ENCODE measurements around the gene NLGN1. TPM values are rescaled to one million over a fixed set of nuclear protein-coding genes. Genes with fewer than 3 reads are reported as not detected.

Gene NLGN1
- total RNA-seq, 3 donors from 2014 or later (not counting 1 experiment from before 2014, with no cell fraction given) = not detected

DNA sequence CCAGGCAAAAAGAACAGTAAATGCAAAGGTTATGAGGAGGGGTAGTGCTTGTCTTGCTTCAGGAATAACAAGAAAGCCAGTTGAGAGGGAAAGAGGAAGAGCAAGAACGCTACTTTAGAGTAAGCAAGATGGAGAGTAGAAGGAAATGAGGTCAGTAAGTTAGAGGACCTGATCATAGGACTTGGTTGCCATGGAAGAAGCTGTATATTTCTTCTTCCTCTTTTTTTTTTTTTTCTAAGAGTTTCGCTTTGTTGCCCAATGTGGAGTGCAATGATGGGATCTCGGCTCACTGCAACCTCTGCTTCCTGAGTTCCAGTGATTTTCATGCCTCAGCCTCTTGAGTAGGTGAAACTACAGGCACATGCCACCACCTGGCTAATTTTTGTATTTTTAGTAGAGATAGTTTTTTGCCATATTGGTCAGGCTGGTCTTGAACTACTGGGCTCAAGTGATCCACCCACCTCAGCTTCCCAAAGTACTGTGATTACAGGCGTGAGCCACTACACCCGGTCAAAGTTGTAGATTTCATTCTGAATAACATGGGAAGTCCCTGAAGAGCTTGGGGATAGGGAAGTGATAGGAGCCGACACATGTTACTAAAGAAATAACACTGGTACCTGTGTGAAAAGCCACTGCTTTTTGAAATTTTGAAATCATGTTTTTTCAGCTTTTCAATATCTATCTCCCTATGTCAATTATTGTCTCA lies 933.7 kb downstream of the NLGN1 start:
- DNase-seq (no peak), ATAC-seq (no peak)

DNA sequence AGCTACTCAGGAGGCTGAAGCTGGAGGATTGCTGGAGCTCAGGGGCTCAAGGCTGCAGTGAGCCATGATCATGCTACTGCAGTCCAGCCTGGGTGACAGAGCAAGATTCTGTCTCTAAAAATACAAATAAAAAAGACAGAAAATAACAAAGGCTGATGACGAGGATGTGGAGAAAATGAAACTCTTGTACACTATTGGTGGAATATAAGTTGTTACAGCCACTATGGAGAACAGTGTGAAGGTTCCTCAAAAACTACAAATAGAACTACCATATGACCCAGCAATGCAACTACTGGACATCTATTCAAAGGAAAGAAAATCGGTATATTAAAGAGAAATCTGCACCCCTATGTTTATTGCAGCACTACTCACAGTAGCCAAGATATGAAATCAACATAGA lies 934.8 kb downstream of the NLGN1 start:
- TF ChIP-seq, protein P1, sequence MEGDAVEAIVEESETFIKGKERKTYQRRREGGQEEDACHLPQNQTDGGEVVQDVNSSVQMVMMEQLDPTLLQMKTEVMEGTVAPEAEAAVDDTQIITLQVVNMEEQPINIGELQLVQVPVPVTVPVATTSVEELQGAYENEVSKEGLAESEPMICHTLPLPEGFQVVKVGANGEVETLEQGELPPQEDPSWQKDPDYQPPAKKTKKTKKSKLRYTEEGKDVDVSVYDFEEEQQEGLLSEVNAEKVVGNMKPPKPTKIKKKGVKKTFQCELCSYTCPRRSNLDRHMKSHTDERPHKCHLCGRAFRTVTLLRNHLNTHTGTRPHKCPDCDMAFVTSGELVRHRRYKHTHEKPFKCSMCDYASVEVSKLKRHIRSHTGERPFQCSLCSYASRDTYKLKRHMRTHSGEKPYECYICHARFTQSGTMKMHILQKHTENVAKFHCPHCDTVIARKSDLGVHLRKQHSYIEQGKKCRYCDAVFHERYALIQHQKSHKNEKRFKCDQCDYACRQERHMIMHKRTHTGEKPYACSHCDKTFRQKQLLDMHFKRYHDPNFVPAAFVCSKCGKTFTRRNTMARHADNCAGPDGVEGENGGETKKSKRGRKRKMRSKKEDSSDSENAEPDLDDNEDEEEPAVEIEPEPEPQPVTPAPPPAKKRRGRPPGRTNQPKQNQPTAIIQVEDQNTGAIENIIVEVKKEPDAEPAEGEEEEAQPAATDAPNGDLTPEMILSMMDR (IDR thresholded peaks at IDR 0.05) = no peak
- H3K27ac Mint-ChIP-seq = no peak overlapping the region
- intact Hi-C loops (cut with micrococcal nuclease) = no loop called here
- DNase-seq (no peak), ATAC-seq (no peak)
- no peaks in the 10 kb centered on the region for H3K27me3 Mint-ChIP-seq (ENCODE audit: low read depth in 2 of 2)
- H3K9me3 Mint-ChIP-seq = peaks cover 23 to 24% of the 10 kb centered on the region in 2 donors
- no peaks in the 10 kb centered on the region for H3K36me3 ChIP-seq (ENCODE audit: control insufficient read depth, insufficient read depth, low read length)
- no peaks in the 10 kb centered on the region for H3K4me1 Mint-ChIP-seq
- no peak overlapping the region for H3K4me3 Mint-ChIP-seq
- no peak overlapping the region for H3K27ac ChIP-seq (ENCODE audit: low read length)
- H3K9me3 ChIP-seq (ENCODE audit: control insufficient read depth, insufficient read depth, low read length) = no peaks in the 10 kb centered on the region
- H3K4me3 ChIP-seq (ENCODE audit: low read length) = no peak overlapping the region
- H3K36me3 Mint-ChIP-seq = no peaks in the 10 kb centered on the region
- no peaks in the 10 kb centered on the region for H3K4me1 ChIP-seq (ENCODE audit: control insufficient read depth, insufficient read depth, low read length)
- no peaks in the 10 kb centered on the region for H3K27me3 ChIP-seq (ENCODE audit: control insufficient read depth, insufficient read depth, low read length)
- WGBS (ENCODE audit: insufficient coverage) = no CpG with 5 or more reads among the region's 2 CpGs

More for the DNA sequence above, 933.7 kb downstream of the NLGN1 start:
- Mint-ChIP-seq H3K27ac (no peak overlapping the region), H3K4me3 (no peak overlapping the region), H3K4me1 (no peaks in the 10 kb centered on the region), H3K9me3 (peaks cover 20% of the 10 kb centered on the region in 2 donors), H3K27me3 (ENCODE audit: low read depth in 2 of 2) (no peaks in the 10 kb centered on the region), H3K36me3 (no peaks in the 10 kb centered on the region)
- no peak overlapping the region for H3K4me3 ChIP-seq (ENCODE audit: low read length)
- TF ChIP-seq, protein P1 (IDR thresholded peaks at IDR 0.05) = no peak
- intact Hi-C loops (cut with micrococcal nuclease) = no loop called here
- no peaks in the 10 kb centered on the region for H3K27me3 ChIP-seq (ENCODE audit: control insufficient read depth, insufficient read depth, low read length)
- no peaks in the 10 kb centered on the region for H3K36me3 ChIP-seq (ENCODE audit: control insufficient read depth, insufficient read depth, low read length)
- no peak overlapping the region for H3K27ac ChIP-seq (ENCODE audit: low read length)
- H3K9me3 ChIP-seq (ENCODE audit: control insufficient read depth, insufficient read depth, low read length) = no peaks in the 10 kb centered on the region
- no peaks in the 10 kb centered on the region for H3K4me1 ChIP-seq (ENCODE audit: control insufficient read depth, insufficient read depth, low read length)
- 69% methylated on average over 5 of the region's 6 CpGs for WGBS (ENCODE audit: insufficient coverage)

DNA sequence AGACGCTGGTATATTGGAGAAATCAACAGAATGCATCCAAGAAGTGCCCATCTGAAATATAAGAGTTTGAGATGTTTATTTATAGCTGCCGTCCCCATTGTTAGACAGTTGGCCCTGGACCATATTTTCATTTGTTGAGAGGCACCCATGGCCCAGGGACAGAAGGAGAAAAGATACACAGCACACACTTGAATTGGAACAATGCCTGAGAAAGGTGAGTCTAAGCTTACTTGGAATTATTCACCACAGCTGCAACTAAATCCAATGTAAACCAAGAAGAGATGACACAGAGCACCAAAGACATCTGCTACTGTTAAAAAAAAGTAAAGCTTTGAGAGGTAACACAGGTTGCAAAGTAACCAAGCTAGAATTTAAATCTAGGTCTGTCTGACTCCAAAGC lies 936.1 kb downstream of the NLGN1 start:
- Histone ChIP-seq H3K9me3 (ENCODE audit: control insufficient read depth, insufficient read depth, low read length) (no peaks in the 10 kb centered on the region), H3K27ac (ENCODE audit: low read length) (no peak overlapping the region), H3K4me3 (ENCODE audit: low read length) (no peak overlapping the region), H3K27me3 (ENCODE audit: control insufficient read depth, insufficient read depth, low read length) (no peaks in the 10 kb centered on the region), H3K4me1 (ENCODE audit: control insufficient read depth, insufficient read depth, low read length) (no peaks in the 10 kb centered on the region), H3K36me3 (ENCODE audit: control insufficient read depth, insufficient read depth, low read length) (no peaks in the 10 kb centered on the region)
- no peak overlapping the region for H3K27ac Mint-ChIP-seq
- TF ChIP-seq, protein P1 (IDR thresholded peaks at IDR 0.05) = no peak
- DNase-seq = no peak
- ATAC-seq = no peak
- H3K27me3 Mint-ChIP-seq (ENCODE audit: low read depth in 2 of 2) = no peaks in the 10 kb centered on the region
- 77% methylated on average over 2 of the region's 2 CpGs for WGBS (ENCODE audit: insufficient coverage)
- no peaks in the 10 kb centered on the region for H3K36me3 Mint-ChIP-seq
- peaks cover 24% of the 10 kb centered on the region in 2 donors for H3K9me3 Mint-ChIP-seq
- intact Hi-C loops (cut with micrococcal nuclease) = no loop called here
- H3K4me1 Mint-ChIP-seq = no peaks in the 10 kb centered on the region
- H3K4me3 Mint-ChIP-seq = no peak overlapping the region

DNA sequence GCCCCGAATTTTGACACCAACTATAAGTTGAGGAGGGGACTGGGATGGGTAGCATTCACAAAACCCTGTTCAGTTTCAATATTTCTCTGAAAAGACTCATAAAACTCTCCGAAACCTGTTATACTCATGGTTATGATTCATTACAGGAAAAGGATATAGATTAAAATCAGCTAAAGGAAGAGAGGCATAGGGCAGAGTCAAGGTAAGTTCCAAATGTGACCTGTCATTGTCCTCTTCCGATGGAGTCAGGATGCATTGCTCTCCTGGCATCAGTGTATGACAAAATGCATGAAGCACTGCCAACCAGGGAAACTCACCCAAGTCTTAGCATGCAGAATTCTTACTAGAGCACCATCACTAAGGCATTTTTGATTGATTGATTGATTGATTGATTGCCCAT lies 936.6 kb downstream of the NLGN1 start:
- intact Hi-C loops (cut with micrococcal nuclease) = no loop called here
- Mint-ChIP-seq H3K36me3 (no peaks in the 10 kb centered on the region), H3K27me3 (ENCODE audit: low read depth in 2 of 2) (no peaks in the 10 kb centered on the region), H3K9me3 (peaks cover 22 to 23% of the 10 kb centered on the region in 2 donors), H3K4me3 (no peak overlapping the region), H3K4me1 (no peaks in the 10 kb centered on the region), H3K27ac (no peak overlapping the region)
- 96% methylated on average over 2 of the region's 3 CpGs for WGBS (ENCODE audit: insufficient coverage)
- H3K4me1 ChIP-seq (ENCODE audit: control insufficient read depth, insufficient read depth, low read length) = no peaks in the 10 kb centered on the region
- no peak for ATAC-seq
- H3K9me3 ChIP-seq (ENCODE audit: control insufficient read depth, insufficient read depth, low read length) = no peaks in the 10 kb centered on the region
- H3K27me3 ChIP-seq (ENCODE audit: control insufficient read depth, insufficient read depth, low read length) = no peaks in the 10 kb centered on the region
- no peak for DNase-seq
- TF ChIP-seq, protein P1 (IDR thresholded peaks at IDR 0.05) = no peak
- H3K27ac ChIP-seq (ENCODE audit: low read length) = no peak overlapping the region
- H3K36me3 ChIP-seq (ENCODE audit: control insufficient read depth, insufficient read depth, low read length) = no peaks in the 10 kb centered on the region
- no peak overlapping the region for H3K4me3 ChIP-seq (ENCODE audit: low read length)
